Measurements from ENCODE around the gene SIRT3.
"Not testable (repeated sequence)": the region's sequence is repeated elsewhere in the genome, so short reads cannot be mapped to it uniquely, and the experiment has no call there.

- not testable (repeated sequence) for TF ChIP-seq CTCF (IDR thresholded peaks at IDR 0.05; ENCODE audit: low read length); EZH2 (optimal IDR thresholded peaks at IDR 0.05; ENCODE audit: low read depth, low read length)
Measured at GRCh38 chr11:190546-190945, 45.6 kb downstream of the SIRT3 start.
